OCI-LY7 (cell line): ENCODE measurements around the gene DENND1A.

Source experiments
- CTCF ChIP-seq: fragments of 200-600 bp; sonication (generic); conservative IDR thresholded peaks from 2 replicates; pipeline ENCODE4 v1.5.1; 2014; ENCODE audit warnings: mild to moderate bottlenecking, antibody characterized with exemption, low read length, moderate library complexity, mixed read lengths
- EZH2phosphoT487 ChIP-seq: fragments of 200-600 bp; sonication (generic); IDR thresholded peaks from 2 replicates; pipeline ENCODE4 v1.6.1; 2018; ENCODE audit warnings: low read depth, borderline replicate concordance, mild to moderate bottlenecking, mixed run types, antibody characterized with exemption, low read length, moderate library complexity, mixed read lengths

- no peak for TF ChIP-seq CTCF
- no peak for TF ChIP-seq EZH2phosphoT487
Measured at GRCh38 chr9:123424131-123424530, 505.8 kb downstream of the DENND1A start.
